Fibroblast of lung (primary cell): ENCODE measurements around the gene CALD1. TPM values are rescaled to one million over a fixed set of nuclear protein-coding genes. Genes with fewer than 3 reads are reported as not detected.
A peak's percentile ranks its signal among the peaks of the same experiment; 100 is the strongest.

ENCODE experiments used
- DNase-seq, 2 donors: peaks; one replicate each; pipeline versions ENCODE4 v3.0.0 to v3.0.0-alpha.2; 2010; ENCODE audit warnings: low read depth in 2 of 2
- H2AFZ ChIP-seq: 2 replicates; pipeline ENCODE4 v1.5.1; 2012; ENCODE audit warnings: low read length, control low read depth, inconsistent platforms
- H3K27ac ChIP-seq: 2 replicates; pipeline ENCODE4 v1.5.1; 2011; ENCODE audit warnings: low read length, control low read depth; ENCODE audit not compliant: insufficient read depth
- H3K27me3 ChIP-seq: 2 replicates; pipeline ENCODE4 v1.5.1; 2011; ENCODE audit warnings: mild to moderate bottlenecking, low read length; ENCODE audit not compliant: control insufficient read depth, insufficient read depth
- H3K36me3 ChIP-seq: 2 replicates; pipeline ENCODE4 v1.5.1; 2011; ENCODE audit warnings: low read length; ENCODE audit not compliant: control insufficient read depth, insufficient read depth
- H3K4me1 ChIP-seq: 2 replicates; pipeline ENCODE4 v1.5.1; 2011; ENCODE audit warnings: low read length; ENCODE audit not compliant: control insufficient read depth, insufficient read depth; ENCODE audit errors: extremely low read depth
- H3K4me2 ChIP-seq: 2 replicates; pipeline ENCODE4 v1.5.1; 2011; ENCODE audit warnings: low read length, control low read depth; ENCODE audit not compliant: insufficient read depth; ENCODE audit errors: extremely low read depth
- H3K4me3 ChIP-seq, 4 experiments: fragments of 200-600 bp in 1 of 4; sonication (generic) in 1 of 4; replicated peaks in 1 of 4; 2 replicates each; pipeline ENCODE4 v1.5.1; 2011 to 2016; ENCODE audit warnings: low read length in 4 of 4, low read depth in 3 of 4, mild to moderate bottlenecking in 3 of 4, control low read depth in 2 of 4, inconsistent platforms in 1 of 4, mixed read lengths in 1 of 4; ENCODE audit not compliant: insufficient read depth in 1 of 4; ENCODE audit errors: control extremely low read depth in 1 of 4
- H3K79me2 ChIP-seq: 2 replicates; pipeline ENCODE4 v1.5.1; 2012; ENCODE audit warnings: mild to moderate bottlenecking, low read length, inconsistent platforms; ENCODE audit not compliant: control insufficient read depth, insufficient read depth
- H3K9ac ChIP-seq: 2 replicates; pipeline ENCODE4 v1.5.1; 2011; ENCODE audit warnings: mild to moderate bottlenecking, low read length, control low read depth; ENCODE audit not compliant: insufficient read depth
- H3K9me3 ChIP-seq: 2 replicates; pipeline ENCODE4 v1.5.1; 2012; ENCODE audit warnings: low read depth, low read length; ENCODE audit not compliant: control insufficient read depth, insufficient read depth
- H4K20me1 ChIP-seq: 2 replicates; pipeline ENCODE4 v1.5.1; 2011; ENCODE audit warnings: low read length; ENCODE audit not compliant: control insufficient read depth, insufficient read depth; ENCODE audit errors: extremely low read depth
- EZH2 ChIP-seq: IDR thresholded peaks from 2 replicates; pipeline ENCODE4 v1.5.1; 2012; ENCODE audit warnings: low read length, control low read depth, mild to moderate bottlenecking; ENCODE audit errors: missing control alignments
- polyA plus RNA-seq, 2 donors: library from polyadenylated mRNA; depleted of rRNA in 1 of 2; stranded (reverse) in 1 of 2; unstranded in 1 of 2; fragments of >200 nt; gene quantifications; 2 replicates each; pipeline ENCODE4 v1.2.1, GENCODE V29; 2011 to 2012; ENCODE audit warnings: missing spikeins in 1 of 2
- total RNA-seq: library from RNA; depleted of rRNA; stranded (reverse); fragments of >200 nt; gene quantifications from 2 replicates; pipeline ENCODE4 v1.2.1, GENCODE V29; 2014
- TF ChIP-seq, protein P1 (sequence below), 2 donors: IDR thresholded peaks in 1 of 2; conservative IDR thresholded peaks in 1 of 2; 1 replicate in 1 of 2; 2 replicates in 1 of 2; pipeline ENCODE4 v1.5.1; 2011 to 2012; ENCODE audit warnings: low read length in 2 of 2, control low read depth in 1 of 2, inconsistent platforms in 1 of 2, low read depth in 1 of 2, mild to moderate bottlenecking in 1 of 2

The CALD1 gene
- total and polyA plus RNA-seq, 2 donors (not counting 1 experiment from before 2014, with no cell fraction given): 343 to 1,187 TPM

DNA sequence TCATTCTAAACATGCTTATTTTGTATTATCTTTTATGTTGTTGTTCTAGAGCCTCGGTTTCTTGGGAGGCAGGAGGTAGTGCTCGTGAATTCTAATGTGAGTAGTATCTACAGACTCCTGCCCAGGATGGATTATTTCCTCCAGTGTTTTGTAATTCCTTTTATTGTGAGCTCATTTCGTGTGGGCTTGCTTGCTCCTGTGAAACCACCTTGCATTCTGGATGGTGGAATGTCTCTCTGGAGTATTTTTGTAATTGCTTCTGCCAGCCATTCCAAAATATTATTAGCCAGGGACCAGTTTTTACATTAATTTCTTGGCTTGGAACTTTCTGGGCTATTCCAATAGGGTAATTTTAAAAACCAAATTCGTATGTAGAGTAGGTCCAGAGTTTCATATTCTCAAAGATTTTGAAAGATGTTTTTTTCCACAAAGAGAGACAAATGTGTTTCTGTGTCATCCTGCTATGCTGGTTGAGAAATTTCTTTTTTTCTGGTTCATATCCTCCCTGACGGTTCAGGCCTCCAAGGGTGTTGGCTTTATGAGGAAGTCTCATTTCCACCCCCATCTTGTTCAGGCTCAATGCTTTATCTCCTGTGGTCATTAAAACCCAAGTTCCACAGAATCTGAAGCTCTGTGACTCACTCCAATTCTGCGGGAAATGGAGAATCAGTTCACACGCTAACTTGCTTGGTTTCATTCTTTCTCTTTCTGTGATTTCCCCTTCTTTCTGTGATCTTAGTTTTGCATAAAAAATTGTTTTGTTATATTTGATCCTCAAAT is 41.7 kb upstream of the CALD1 start:
- Histone ChIP-seq H3K4me1 (peaks cover 7% of the 10 kb centered on the region), H3K27me3 (no peaks in the 10 kb centered on the region), H3K27ac (no peak overlapping the region), H3K79me2 (no peaks in the 10 kb centered on the region), H4K20me1 (no peaks in the 10 kb centered on the region), H3K9me3 (no peaks in the 10 kb centered on the region), H3K36me3 (no peaks in the 10 kb centered on the region), H3K9ac (no peak overlapping the region), H2AFZ (peak overlapping the region; percentile 15), H3K4me3 (no peak overlapping the region), H3K4me2 (peak overlapping the region; percentile 48)
- DNase-seq: peak; percentile 38 to 98
- TF ChIP-seq, protein P1, sequence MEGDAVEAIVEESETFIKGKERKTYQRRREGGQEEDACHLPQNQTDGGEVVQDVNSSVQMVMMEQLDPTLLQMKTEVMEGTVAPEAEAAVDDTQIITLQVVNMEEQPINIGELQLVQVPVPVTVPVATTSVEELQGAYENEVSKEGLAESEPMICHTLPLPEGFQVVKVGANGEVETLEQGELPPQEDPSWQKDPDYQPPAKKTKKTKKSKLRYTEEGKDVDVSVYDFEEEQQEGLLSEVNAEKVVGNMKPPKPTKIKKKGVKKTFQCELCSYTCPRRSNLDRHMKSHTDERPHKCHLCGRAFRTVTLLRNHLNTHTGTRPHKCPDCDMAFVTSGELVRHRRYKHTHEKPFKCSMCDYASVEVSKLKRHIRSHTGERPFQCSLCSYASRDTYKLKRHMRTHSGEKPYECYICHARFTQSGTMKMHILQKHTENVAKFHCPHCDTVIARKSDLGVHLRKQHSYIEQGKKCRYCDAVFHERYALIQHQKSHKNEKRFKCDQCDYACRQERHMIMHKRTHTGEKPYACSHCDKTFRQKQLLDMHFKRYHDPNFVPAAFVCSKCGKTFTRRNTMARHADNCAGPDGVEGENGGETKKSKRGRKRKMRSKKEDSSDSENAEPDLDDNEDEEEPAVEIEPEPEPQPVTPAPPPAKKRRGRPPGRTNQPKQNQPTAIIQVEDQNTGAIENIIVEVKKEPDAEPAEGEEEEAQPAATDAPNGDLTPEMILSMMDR (conservative IDR thresholded peaks at IDR 0.05 in 1 of 2, IDR thresholded peaks at IDR 0.05 in 1 of 2; ENCODE audit: low read depth in 1 of 2, low read length in 2 of 2): no peak
- TF ChIP-seq EZH2: no peak

DNA sequence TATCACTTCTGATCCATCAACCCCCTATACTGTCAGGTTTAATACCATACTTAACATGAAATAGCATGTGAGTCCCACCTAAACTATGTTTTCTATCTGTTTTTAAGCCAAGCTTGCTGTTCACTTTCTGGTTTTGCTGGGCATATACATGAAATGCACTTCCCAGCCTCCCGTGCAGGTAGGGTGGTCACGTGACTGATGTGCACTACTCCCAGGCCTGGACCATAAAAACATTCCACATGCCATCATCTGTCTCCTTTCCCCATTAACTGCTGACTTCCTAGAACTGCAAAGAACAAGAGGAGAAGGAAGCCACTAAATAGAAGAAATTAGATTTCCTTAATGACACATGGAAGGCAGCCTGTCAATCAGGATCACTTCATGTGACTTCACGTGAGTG is 40.1 kb upstream of the CALD1 start:
- no peak for DNase-seq
- Histone ChIP-seq H2AFZ (no peak overlapping the region), H3K4me2 (no peak overlapping the region), H3K4me1 (peaks cover 17% of the 10 kb centered on the region), H3K27ac (no peak overlapping the region), H3K4me3 (no peak overlapping the region), H3K9ac (no peak overlapping the region), H3K9me3 (no peaks in the 10 kb centered on the region), H3K27me3 (no peaks in the 10 kb centered on the region), H3K79me2 (no peaks in the 10 kb centered on the region), H3K36me3 (no peaks in the 10 kb centered on the region), H4K20me1 (no peaks in the 10 kb centered on the region)
- TF ChIP-seq EZH2: no peak
- TF ChIP-seq, protein P1 (conservative IDR thresholded peaks at IDR 0.05 in 1 of 2, IDR thresholded peaks at IDR 0.05 in 1 of 2; ENCODE audit: low read depth in 1 of 2, low read length in 2 of 2): no peak

DNA sequence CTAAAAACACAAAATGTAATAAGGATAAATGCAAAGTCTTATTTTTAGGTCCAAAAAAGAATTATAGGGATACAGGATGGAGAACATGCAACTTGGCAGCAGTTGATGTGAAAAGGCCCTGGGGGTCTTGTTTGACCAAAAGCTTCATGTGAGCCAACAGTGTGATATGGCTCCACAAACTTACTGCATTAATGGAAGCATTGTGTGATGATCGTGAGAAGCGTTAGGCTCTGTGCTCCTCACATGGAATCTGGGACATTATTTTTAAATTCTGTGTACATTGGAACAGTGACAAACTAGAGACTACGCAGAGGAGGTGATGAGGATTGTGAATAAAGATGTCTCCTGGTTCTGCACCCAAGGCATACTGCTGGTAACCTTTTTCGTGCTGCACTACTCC is 39.1 kb upstream of the CALD1 start:
- Histone ChIP-seq H3K9ac (no peak overlapping the region), H3K27me3 (no peaks in the 10 kb centered on the region), H2AFZ (no peak overlapping the region), H3K79me2 (no peaks in the 10 kb centered on the region), H4K20me1 (no peaks in the 10 kb centered on the region), H3K36me3 (no peaks in the 10 kb centered on the region), H3K4me1 (peaks cover 17% of the 10 kb centered on the region), H3K27ac (no peak overlapping the region), H3K9me3 (no peaks in the 10 kb centered on the region), H3K4me2 (no peak overlapping the region), H3K4me3 (no peak overlapping the region)
- TF ChIP-seq, protein P1 (conservative IDR thresholded peaks at IDR 0.05 in 1 of 2, IDR thresholded peaks at IDR 0.05 in 1 of 2; ENCODE audit: low read depth in 1 of 2, low read length in 2 of 2): no peak
- TF ChIP-seq EZH2: no peak
- no peak for DNase-seq
